Hepatocyte (in vitro differentiated cells): ENCODE data around the gene MMP28. TPM values are rescaled to one million over a fixed set of nuclear protein-coding genes. Genes with fewer than 3 reads are reported as not detected.
A peak's percentile ranks its signal among the peaks of the same experiment; 100 is the strongest.

Experiments
- DNase-seq: peaks from one replicate; pipeline ENCODE4 v3.0.0-alpha.2; 2016; ENCODE audit warnings: low spot score
- H2AFZ ChIP-seq: fragments of 200-600 bp; sonication (generic); 2 replicates; pipeline ENCODE4 v1.6.0; 2016; ENCODE audit warnings: antibody characterized with exemption, mild to moderate bottlenecking
- H3K27ac ChIP-seq: fragments of 200-600 bp; sonication (generic); 2 replicates; pipeline ENCODE4 v1.5.1; 2016; ENCODE audit warnings: mild to moderate bottlenecking
- H3K27me3 ChIP-seq: fragments of 200-600 bp; sonication (generic); 2 replicates; pipeline ENCODE4 v1.6.1; 2016
- H3K36me3 ChIP-seq: fragments of 200-600 bp; sonication (generic); replicated peaks from 2 replicates; pipeline ENCODE4 v1.5.1; 2016; ENCODE audit warnings: low read depth; ENCODE audit not compliant: insufficient read depth
- H3K4me1 ChIP-seq: fragments of 200-600 bp; sonication (generic); 2 replicates; pipeline ENCODE4 v1.5.1; 2016; ENCODE audit warnings: mild to moderate bottlenecking, moderate library complexity; ENCODE audit not compliant: insufficient read depth
- H3K4me2 ChIP-seq: fragments of 200-600 bp; sonication (generic); 2 replicates; pipeline ENCODE4 v1.6.0; 2016
- H3K4me3 ChIP-seq: fragments of 200-600 bp; sonication (generic); 2 replicates; pipeline ENCODE4 v1.5.1; 2016; ENCODE audit warnings: mild to moderate bottlenecking
- H3K79me2 ChIP-seq: fragments of 200-600 bp; sonication (generic); 2 replicates; pipeline ENCODE4 v1.6.0; 2017; ENCODE audit warnings: mild to moderate bottlenecking
- H3K9me2 ChIP-seq: fragments of 200-600 bp; sonication (generic); replicated peaks from 2 replicates; pipeline ENCODE4 v1.6.0; 2017; ENCODE audit warnings: mild to moderate bottlenecking; ENCODE audit not compliant: insufficient read depth
- H3K9me3 ChIP-seq: fragments of 200-600 bp; sonication (generic); 2 replicates; pipeline ENCODE4 v1.5.1; 2016; ENCODE audit warnings: low read depth, mild to moderate bottlenecking
- H4K20me1 ChIP-seq: fragments of 200-600 bp; sonication (generic); 2 replicates; pipeline ENCODE4 v1.6.0; 2016; ENCODE audit warnings: mild to moderate bottlenecking; ENCODE audit not compliant: insufficient read depth, poor library complexity, severe bottlenecking
- CTCF ChIP-seq: fragments of 200-600 bp; sonication (generic); IDR thresholded peaks from 2 replicates; pipeline ENCODE4 v1.5.1; 2016; ENCODE audit warnings: antibody characterized with exemption, mild to moderate bottlenecking; ENCODE audit not compliant: poor library complexity
- EZH2 ChIP-seq: fragments of 200-600 bp; sonication (generic); IDR thresholded peaks from 2 replicates; pipeline ENCODE4 v1.6.1; 2016; ENCODE audit warnings: antibody characterized with exemption, mild to moderate bottlenecking, borderline replicate concordance
- EZH2phosphoT487 ChIP-seq: fragments of 200-600 bp; sonication (generic); IDR thresholded peaks from one replicate; pipeline ENCODE4 v1.6.1; 2018; ENCODE audit warnings: antibody characterized with exemption, mild to moderate bottlenecking, low read depth, moderate library complexity; ENCODE audit not compliant: unreplicated experiment, severe bottlenecking
- WGBS: methylation state at CpG from one replicate; pipeline ENCODE4 v1.1.6; 2016; ENCODE audit warnings: low lambda C conversion rate; ENCODE audit errors: missing lambda C conversion rate; 5-methylcytosine and 5-hydroxymethylcytosine counted together
- polyA plus RNA-seq: library from polyadenylated mRNA; unstranded; fragments of >200 nt; fragmentation: Nextera tagmentation; extraction: Ambion mirVana; gene quantifications from 2 replicates; pipeline ENCODE4 v1.2.1, GENCODE V29; 2016
- total RNA-seq: library from RNA; depleted of rRNA; stranded (reverse); fragments of >200 nt; gene quantifications from 2 replicates; pipeline ENCODE4 v1.2.3, GENCODE V29; 2014

The MMP28 gene
- total and polyA plus RNA-seq, 2 experiments from 2014 or later, result 12.0 to 18.0 TPM

- Histone ChIP-seq H3K4me2 (peak overlapping the region; percentile 36), H3K4me1 (peaks cover 25% of the 10 kb centered on the region), H3K27ac (peak overlapping the region; percentile 80), H3K36me3 (no peaks in the 10 kb centered on the region), H4K20me1 (no peaks in the 10 kb centered on the region), H3K4me3 (no peak overlapping the region), H2AFZ (no peak overlapping the region), H3K27me3 (no peaks in the 10 kb centered on the region), H3K79me2 (no peaks in the 10 kb centered on the region), H3K9me3 (no peaks in the 10 kb centered on the region), H3K9me2 (no peaks in the 10 kb centered on the region)
- no peak for DNase-seq
- 69% methylated on average over 2 of the region's 2 CpGs for WGBS
- TF ChIP-seq CTCF (no peak), EZH2 (no peak), EZH2phosphoT487 (no peak)
Observed at GRCh38 chr17:35725802-35726126, 69.7 kb downstream of the MMP28 start.

- no peak overlapping the region for H3K4me3 ChIP-seq
- no peaks in the 10 kb centered on the region for H3K79me2 ChIP-seq
- no peaks in the 10 kb centered on the region for H3K27me3 ChIP-seq
- DNase-seq, result no peak
- H3K27ac ChIP-seq, result peak overlapping the region; percentile 80
- H3K9me3 ChIP-seq, result no peaks in the 10 kb centered on the region
- peaks cover 25% of the 10 kb centered on the region for H3K4me1 ChIP-seq
- 92% methylated on average over 4 of the region's 4 CpGs for WGBS
- no peaks in the 10 kb centered on the region for H4K20me1 ChIP-seq
- H2AFZ ChIP-seq, result no peak overlapping the region
- TF ChIP-seq CTCF (no peak), EZH2 (no peak), EZH2phosphoT487 (no peak)
- H3K4me2 ChIP-seq, result no peak overlapping the region
- H3K9me2 ChIP-seq, result no peaks in the 10 kb centered on the region
- no peaks in the 10 kb centered on the region for H3K36me3 ChIP-seq
Observed at GRCh38 chr17:35725058-35725457, 70.4 kb downstream of the MMP28 start.

GRCh38 chr17:35723735-35724134, 71.7 kb downstream of the MMP28 start:
- TF ChIP-seq CTCF, result no peak
- no peak for TF ChIP-seq EZH2phosphoT487
- no peak overlapping the region for H3K4me3 ChIP-seq
- DNase-seq, result no peak
- no peaks in the 10 kb centered on the region for H3K9me3 ChIP-seq
- H3K27ac ChIP-seq, result no peak overlapping the region
- no peak overlapping the region for H2AFZ ChIP-seq
- no peaks in the 10 kb centered on the region for H3K9me2 ChIP-seq
- peaks cover 25% of the 10 kb centered on the region for H3K4me1 ChIP-seq
- H3K79me2 ChIP-seq, result no peaks in the 10 kb centered on the region
- H4K20me1 ChIP-seq, result no peaks in the 10 kb centered on the region
- no peak overlapping the region for H3K4me2 ChIP-seq
- no peaks in the 10 kb centered on the region for H3K36me3 ChIP-seq
- WGBS, result 100% methylated on average over 2 of the region's 2 CpGs
- no peaks in the 10 kb centered on the region for H3K27me3 ChIP-seq

GRCh38 chr17:35717475-35717874, 78.0 kb downstream of the MMP28 start:
- H3K4me2 ChIP-seq, result no peak overlapping the region
- no peaks in the 10 kb centered on the region for H4K20me1 ChIP-seq
- TF ChIP-seq CTCF (no peak), EZH2 (no peak), EZH2phosphoT487 (no peak)
- H3K36me3 ChIP-seq, result peaks cover 3% of the 10 kb centered on the region
- H3K9me3 ChIP-seq, result no peaks in the 10 kb centered on the region
- H3K4me3 ChIP-seq, result no peak overlapping the region
- H3K27ac ChIP-seq, result peak overlapping the region; percentile 59
- H2AFZ ChIP-seq, result no peak overlapping the region
- 52% methylated on average over 2 of the region's 2 CpGs for WGBS
- peaks cover 18% of the 10 kb centered on the region for H3K4me1 ChIP-seq
- no peaks in the 10 kb centered on the region for H3K27me3 ChIP-seq
- no peaks in the 10 kb centered on the region for H3K79me2 ChIP-seq
- H3K9me2 ChIP-seq, result no peaks in the 10 kb centered on the region
- no peak for DNase-seq
